Cardiac septum (tissue), 1 donor: ENCODE results near the gene SNX22. TPM values are rescaled to one million over a fixed set of nuclear protein-coding genes. Genes with fewer than 3 reads are reported as not detected.

Source experiments
- DNase-seq: peaks from one replicate; pipeline ENCODE4 v3.0.0-alpha.2; 2020; ENCODE audit warnings: low spot score
- intact Hi-C: fragments of 100-400 bp; cut with DNase I; formaldehyde crosslinking; loops from one replicate; pipeline ENCODE4 v1.14.0; 2022
- total RNA-seq: library from RNA; stranded (reverse); fragmentation: NEBNext Ultra II Directional; extraction: Animal tissue kit (Norgen Biotek cat#: 25700); gene quantifications from one replicate; pipeline ENCODE4 v1.2.1, GENCODE V29; 2021
- donor health status: DM: no; HTN: no; CAD: no.

Gene SNX22
- total RNA-seq, 1 donor from 2014 or later: 1.5 TPM

GRCh38 chr15:64132217-64132616 lies 19.3 kb upstream of the SNX22 start:
- DNase-seq: no peak

GRCh38 chr15:64133623-64134344 lies 17.7 kb upstream of the SNX22 start:
- intact Hi-C loops: no loop called here

More at GRCh38 chr15:64132217-64132616, 19.3 kb upstream of the SNX22 start:
- intact Hi-C loops: no loop called here

GRCh38 chr15:64134345-64134829 lies 17.1 kb upstream of the SNX22 start:
- DNase-seq: no peak
- intact Hi-C loops: no loop called here

More at GRCh38 chr15:64133623-64134344, 17.7 kb upstream of the SNX22 start:
- DNase-seq: no peak

GRCh38 chr15:64136347-64136746 lies 15.2 kb upstream of the SNX22 start:
- intact Hi-C loops: no loop called here
- DNase-seq: no peak

- no peak for DNase-seq
- intact Hi-C loops: no loop called here
These were observed 14.2 kb upstream of the SNX22 start for GRCh38 chr15:64137226-64137833.

- intact Hi-C loops: no loop called here
These were observed 13.1 kb upstream of the SNX22 start for GRCh38 chr15:64138331-64138941.

GRCh38 chr15:64141798-64142512 lies 9.6 kb upstream of the SNX22 start:
- DNase-seq: no peak
- intact Hi-C loops: no loop called here

More at GRCh38 chr15:64138331-64138941, 13.1 kb upstream of the SNX22 start:
- no peak for DNase-seq

GRCh38 chr15:64143276-64143675 lies 8.3 kb upstream of the SNX22 start:
- intact Hi-C loops: no loop called here
- no peak for DNase-seq

GRCh38 chr15:64144192-64144564 lies 7.4 kb upstream of the SNX22 start:
- no peak for DNase-seq
- intact Hi-C loops: no loop called here

GRCh38 chr15:64144565-64145281 lies 6.8 kb upstream of the SNX22 start:
- intact Hi-C loops: no loop called here
- DNase-seq: no peak

GRCh38 chr15:64146041-64146440 lies 5.5 kb upstream of the SNX22 start:
- intact Hi-C loops: no loop called here
- peak; percentile 81 for DNase-seq

- no peak for DNase-seq
- intact Hi-C loops: no loop called here
These were observed 5.0 kb upstream of the SNX22 start for GRCh38 chr15:64146520-64146884.

- intact Hi-C loops: no loop called here
- DNase-seq: no peak
These were observed 4.4 kb upstream of the SNX22 start for GRCh38 chr15:64146885-64147681.

GRCh38 chr15:64148168-64148567 lies 3.4 kb upstream of the SNX22 start:
- intact Hi-C loops: no loop called here
- no peak for DNase-seq

GRCh38 chr15:64148581-64148980 lies 3.0 kb upstream of the SNX22 start:
- intact Hi-C loops: no loop called here
- DNase-seq: no peak

GRCh38 chr15:64149424-64149823 lies 2.1 kb upstream of the SNX22 start:
- DNase-seq: no peak
- intact Hi-C loops: no loop called here

GRCh38 chr15:64149893-64150578 lies 1.5 kb upstream of the SNX22 start:
- intact Hi-C loops: loop anchor here (5.0 kb wide), 1 partner anchor 53 kb away; the partner anchor contains the start of gene SNX1
- DNase-seq: no peak
